ENCODE measurements around the gene IFNAR2.

Gene IFNAR2

DNA sequence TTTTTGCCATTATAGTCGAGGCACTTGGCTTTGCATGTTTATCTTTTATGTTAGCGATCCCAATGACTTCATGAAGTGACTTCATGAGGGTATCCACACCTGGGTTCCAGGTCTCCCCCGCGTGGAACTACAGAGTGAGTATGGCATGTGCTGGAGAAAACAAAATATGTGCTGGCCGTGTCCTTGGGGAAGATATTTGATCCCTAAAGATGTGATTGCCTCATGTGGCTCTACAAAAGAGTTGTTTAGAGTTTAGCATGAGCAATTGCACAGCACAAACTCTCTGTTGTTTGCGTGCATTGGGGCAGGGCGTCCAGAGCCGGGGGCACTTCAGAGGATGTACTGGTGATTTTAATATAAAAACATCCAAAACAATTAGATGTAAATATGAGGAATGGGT lies 41.2 kb downstream of the IFNAR2 start:
- FAIRE-seq = no peak

DNA sequence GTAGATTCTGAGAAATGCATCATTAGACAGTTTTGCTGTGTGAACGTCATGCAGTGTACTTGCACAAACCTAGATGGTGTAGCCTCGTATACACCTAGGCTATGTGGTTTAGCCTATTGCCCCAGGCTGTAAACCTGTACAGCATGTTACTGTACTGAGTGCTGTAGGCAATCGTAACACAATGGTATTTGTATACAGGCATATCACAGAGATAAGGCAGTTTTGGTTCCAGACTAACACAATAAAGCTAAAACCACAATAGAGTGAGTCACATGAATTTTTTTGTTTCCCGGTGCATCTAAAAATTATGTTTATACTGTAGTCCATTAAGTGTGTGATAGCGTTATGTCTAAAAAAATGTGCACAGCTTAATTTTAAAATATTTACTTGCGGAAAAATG lies 43.3 kb downstream of the IFNAR2 start:
- FAIRE-seq = no peak

DNA sequence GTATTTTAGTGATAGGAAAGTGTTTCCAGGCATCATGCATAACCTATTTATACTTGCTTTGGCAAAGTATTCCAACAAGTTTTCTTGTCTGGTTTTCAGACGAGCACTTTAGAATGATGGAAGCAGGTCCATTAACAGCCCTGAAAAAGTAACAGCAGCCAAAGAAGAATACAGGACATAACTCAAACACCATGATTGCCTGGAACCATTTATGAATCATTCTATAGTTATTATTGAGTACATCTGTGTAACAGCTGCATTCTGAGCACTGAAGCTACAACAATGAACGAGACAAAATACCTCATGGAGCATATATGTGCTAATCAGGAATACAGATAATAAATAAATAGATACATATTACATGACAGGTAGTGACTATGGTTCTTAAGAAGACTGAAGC lies 49.0 kb downstream of the IFNAR2 start:
- FAIRE-seq = no peak

DNA sequence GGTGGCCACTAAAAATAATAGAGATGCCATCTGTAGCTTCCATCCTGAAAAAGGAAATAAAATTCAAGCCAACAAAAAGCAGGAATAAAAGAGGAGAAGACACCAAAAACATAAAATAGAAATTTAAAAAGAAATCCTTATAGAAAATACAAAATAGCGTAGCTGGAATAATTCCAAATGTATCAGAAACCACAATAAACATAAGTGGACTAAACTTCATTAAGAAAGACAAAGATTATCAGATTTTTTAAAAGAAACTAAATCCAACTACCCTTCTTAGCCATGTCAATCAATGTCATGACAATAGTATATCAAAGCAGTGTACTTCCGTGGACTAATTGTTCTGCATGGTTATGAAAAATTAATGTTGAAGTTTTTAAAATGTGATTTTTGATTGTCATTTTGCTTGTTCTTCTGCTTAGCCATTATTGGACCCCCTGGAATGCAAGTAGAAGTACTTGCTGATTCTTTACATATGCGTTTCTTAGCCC lies 49.6 kb downstream of the IFNAR2 start:
- FAIRE-seq = no peak

Measured in islet of Langerhans (tissue), 1 donor.